ENCODE results near the gene COL26A1. TPM values are rescaled to one million over a fixed set of nuclear protein-coding genes. Genes with fewer than 3 reads are reported as not detected.
A peak's percentile ranks its signal among the peaks of the same experiment; 100 is the strongest.

The COL26A1 gene
- total RNA-seq, 1 experiment from 2014 or later: 42.6 TPM

GRCh38 chr7:101578552-101578951, 215.9 kb downstream of the COL26A1 start:
- H3K36me3 Mint-ChIP-seq (ENCODE audit: insufficient read depth in 1 of 3, low read depth in 3 of 3): peaks cover 9 to 19% (median 11%) of the 10 kb centered on the region in 3 experiments
- Histone ChIP-seq H3K4me2 (ENCODE audit: insufficient read depth, insufficient read length, low read length) (no peak overlapping the region), H2BK12ac (ENCODE audit: insufficient read length, low read depth, low read length) (no peak overlapping the region), H3K14ac (ENCODE audit: insufficient read depth, low read length) (no peak overlapping the region), H3K23ac (ENCODE audit: insufficient read length, low read depth, low read length) (no peak overlapping the region), H4K91ac (ENCODE audit: insufficient read length, low read depth, low read length) (no peak overlapping the region), H3K23me2 (ENCODE audit: insufficient read length, low read depth, low read length, poor library complexity, severe bottlenecking) (no peaks in the 10 kb centered on the region), H3K9ac (ENCODE audit: extremely low read depth, insufficient read length, low read length) (no peak overlapping the region), H2BK20ac (ENCODE audit: low read depth, low read length, poor library complexity, severe bottlenecking) (no peak overlapping the region), H3K27me3 (ENCODE audit: insufficient read depth, low read length) (no peaks in the 10 kb centered on the region), H4K5ac (ENCODE audit: insufficient read length, low read depth, low read length) (no peak overlapping the region), H3T11ph (ENCODE audit: low read length) (no peak overlapping the region), H3K79me2 (ENCODE audit: insufficient read depth, low read length) (no peaks in the 10 kb centered on the region), H2BK120ac (ENCODE audit: low read depth, low read length, poor library complexity, severe bottlenecking) (no peak overlapping the region), H4K20me1 (ENCODE audit: control insufficient read depth, insufficient read depth, insufficient read length) (no peaks in the 10 kb centered on the region), H2BK5ac (ENCODE audit: insufficient read length, low read length) (no peak overlapping the region), H3K79me1 (ENCODE audit: insufficient read depth, low read depth, low read length, poor library complexity, severe bottlenecking) (no peaks in the 10 kb centered on the region), H3K9me3 (ENCODE audit: control insufficient read depth, low read depth, low read length) (peaks cover 10% of the 10 kb centered on the region), H3K27ac (ENCODE audit: insufficient read length, low read depth, low read length) (no peak overlapping the region), H3K18ac (ENCODE audit: insufficient read length, low read depth, low read length) (no peak overlapping the region), H4K8ac (replicated peaks; ENCODE audit: insufficient read length, low read depth, low read length) (no peak overlapping the region), H3K4ac (ENCODE audit: low read depth, low read length) (no peak overlapping the region), H2AK5ac (ENCODE audit: insufficient read length, low read length) (no peak overlapping the region), H3K4me1 (ENCODE audit: insufficient read depth, low read length) (no peaks in the 10 kb centered on the region), H2BK15ac (ENCODE audit: low read depth, low read length) (no peak overlapping the region), H2AFZ (ENCODE audit: low read length) (no peak overlapping the region), H3K56ac (ENCODE audit: insufficient read length, low read depth, low read length) (no peak overlapping the region)
- no peak overlapping the region for H3K27ac Mint-ChIP-seq
- H3K9me3 Mint-ChIP-seq: peaks cover 12 to 17% of the 10 kb centered on the region in 2 experiments
- H3K4me1 Mint-ChIP-seq: peaks cover 26 to 35% of the 10 kb centered on the region in 2 experiments
- peaks cover 4% of the 10 kb centered on the region for H3K27me3 Mint-ChIP-seq (ENCODE audit: low read depth)
- DNase-seq: peak; percentile 2
- no peak overlapping the region for H3K4me3 Mint-ChIP-seq
- no peak for TF ChIP-seq CTCF (conservative IDR thresholded peaks at IDR 0.05)
- no CpG with 5 or more reads among the region's 1 CpG for WGBS (ENCODE audit: extremely low coverage, insufficient read length, low lambda C conversion rate)
